H1 (cell line): ENCODE results near the gene TNFAIP2. TPM values are rescaled to one million over a fixed set of nuclear protein-coding genes. Genes with fewer than 3 reads are reported as not detected.

Source experiments
- CTCF ChIA-PET: fragments of 300-600 bp; sonication (Branson Sonifier 250); formaldehyde crosslinking; loops from one replicate; lab custom pipeline; 2021; ENCODE audit not compliant: partially characterized antibody; lab: Charles Lee
- POLR2A ChIA-PET: fragments of 300-600 bp; sonication (Branson Sonifier 250); formaldehyde crosslinking; loops from one replicate; lab custom pipeline; 2021; ENCODE audit warnings: inconsistent platforms; ENCODE audit not compliant: partially characterized antibody; lab: Charles Lee
- DNase-seq, 2 experiments: peaks; one replicate each; pipeline versions ENCODE4 v3.0.0 to v3.0.0-alpha.2; 2010 to 2022; ENCODE audit warnings: low spot score in 2 of 2, low read depth in 1 of 2, mixed read lengths in 1 of 2
- FAIRE-seq: peaks from 2 replicates; lab custom pipeline; 2011; peaks lifted over from hg19 to GRCh38; lab: Jason Lieb, UNC
- H2AFZ ChIP-seq: 2 replicates; pipeline ENCODE4 v1.8.1; 2012; ENCODE audit warnings: low read length, inconsistent platforms
- H2AK5ac ChIP-seq: 2 replicates; pipeline ENCODE4 v1.6.1; 2013; ENCODE audit warnings: low read depth, low read length
- H2BK120ac ChIP-seq: replicated peaks from 2 replicates; pipeline ENCODE3; 2013; ENCODE audit warnings: low read depth, low read length, inconsistent platforms
- H2BK12ac ChIP-seq: 2 replicates; pipeline ENCODE4 v1.6.1; 2013; ENCODE audit warnings: low read depth, low read length
- H2BK15ac ChIP-seq: 2 replicates; pipeline ENCODE4 v1.6.1; 2013; ENCODE audit warnings: low read length
- H2BK20ac ChIP-seq: 2 replicates; pipeline ENCODE4 v1.6.1; 2013; ENCODE audit warnings: low read length
- H2BK5ac ChIP-seq: 2 replicates; pipeline ENCODE4 v1.6.1; 2013; ENCODE audit warnings: low read depth, low read length
- H3K14ac ChIP-seq: 2 replicates; pipeline ENCODE4 v1.6.1; 2013; ENCODE audit warnings: inconsistent platforms; ENCODE audit not compliant: insufficient read length
- H3K18ac ChIP-seq: 2 replicates; pipeline ENCODE4 v1.6.1; 2013; ENCODE audit warnings: low read length; ENCODE audit errors: extremely low read depth
- H3K23ac ChIP-seq: 2 replicates; pipeline ENCODE4 v1.6.1; 2013; ENCODE audit warnings: inconsistent platforms; ENCODE audit not compliant: insufficient read length
- H3K23me2 ChIP-seq: 2 replicates; pipeline ENCODE4 v1.6.1; 2013; ENCODE audit warnings: low read depth, low read length
- H3K27ac ChIP-seq: 2 replicates; pipeline ENCODE4 v1.6.1; 2011; ENCODE audit warnings: low read depth, low read length, inconsistent platforms
- H3K27me3 ChIP-seq, 4 experiments: replicated peaks in 1 of 4; 1 replicate in 1 of 4; 2 replicates in 3 of 4; pipeline versions ENCODE4 v1.6.1 to v1.8.1; 2011 to 2013; ENCODE audit warnings: low read length in 3 of 4, mild to moderate bottlenecking in 3 of 4, inconsistent platforms in 2 of 4, mixed read lengths in 2 of 4, moderate library complexity in 1 of 4; ENCODE audit not compliant: control insufficient read depth in 3 of 4, insufficient read depth in 3 of 4; ENCODE audit errors: extremely low read depth in 1 of 4
- H3K36me3 ChIP-seq, 4 experiments: 2 replicates each; pipeline versions ENCODE4 v1.6.1 to v1.8.1; 2011 to 2013; ENCODE audit warnings: mild to moderate bottlenecking in 4 of 4, low read length in 3 of 4, moderate library complexity in 2 of 4, control low read depth in 1 of 4, inconsistent platforms in 1 of 4; ENCODE audit not compliant: insufficient read depth in 4 of 4, control insufficient read depth in 2 of 4
- H3K4ac ChIP-seq: replicated peaks from 2 replicates; pipeline ENCODE3; 2013; ENCODE audit warnings: low read length, low read depth, mixed read lengths, inconsistent platforms; ENCODE audit not compliant: insufficient read length
- H3K4me1 ChIP-seq, 4 experiments: replicated peaks in 1 of 4; 1 replicate in 1 of 4; 2 replicates in 3 of 4; pipeline versions ENCODE4 v1.6.1 to v1.8.1; 2011 to 2013; ENCODE audit warnings: low read length in 3 of 4, inconsistent platforms in 2 of 4, mixed read lengths in 1 of 4; ENCODE audit not compliant: insufficient read depth in 4 of 4, control insufficient read depth in 3 of 4
- H3K4me2 ChIP-seq, 2 experiments: 2 replicates each; pipeline versions ENCODE4 v1.6.1 to v1.8.1; 2011 to 2013; ENCODE audit warnings: low read depth in 2 of 2, low read length in 2 of 2, control low read depth in 1 of 2, inconsistent platforms in 1 of 2, mild to moderate bottlenecking in 1 of 2; ENCODE audit not compliant: insufficient read depth in 1 of 2
- H3K4me3 ChIP-seq, 4 experiments: fragments of 200-600, 300-600 bp in 1 of 4; sonication (generic), shearing (Covaris generic), sonication (Bioruptor Twin) in 1 of 4; 2 replicates each; pipeline versions ENCODE4 v1.5.1 to v1.8.1; 2011 to 2016; ENCODE audit warnings: low read length in 4 of 4, low read depth in 3 of 4, control low read depth in 2 of 4, inconsistent platforms in 2 of 4, mild to moderate bottlenecking in 2 of 4, mixed read lengths in 1 of 4, moderate library complexity in 1 of 4; ENCODE audit not compliant: insufficient read depth in 2 of 4; ENCODE audit errors: extremely low read depth in 1 of 4
- H3K56ac ChIP-seq: replicated peaks from 2 replicates; pipeline ENCODE3; 2013; ENCODE audit warnings: low read depth, mild to moderate bottlenecking, mixed read lengths, low read length, inconsistent platforms; ENCODE audit not compliant: insufficient read length
- H3K79me1 ChIP-seq: 2 replicates; pipeline ENCODE4 v1.6.1; 2013; ENCODE audit warnings: low read depth, low read length, control low read depth
- H3K79me2 ChIP-seq, 2 experiments: 2 replicates each; pipeline versions ENCODE4 v1.6.1 to v1.8.1; 2012 to 2013; ENCODE audit warnings: low read length in 2 of 2, mild to moderate bottlenecking in 2 of 2, inconsistent platforms in 1 of 2; ENCODE audit not compliant: insufficient read depth in 2 of 2, control insufficient read depth in 1 of 2
- H3K9ac ChIP-seq, 4 experiments: replicated peaks in 1 of 4; 1 replicate in 1 of 4; 2 replicates in 3 of 4; pipeline versions ENCODE4 v1.6.1 to v1.8.1; 2011 to 2013; ENCODE audit warnings: low read depth in 3 of 4, low read length in 3 of 4, control low read depth in 2 of 4, mild to moderate bottlenecking in 2 of 4, moderate library complexity in 2 of 4, inconsistent platforms in 1 of 4; ENCODE audit errors: extremely low read depth in 1 of 4
- H3K9me3 ChIP-seq, 2 experiments: 2 replicates each; pipeline versions ENCODE4 v1.6.1 to v1.8.1; 2012 to 2013; ENCODE audit warnings: mild to moderate bottlenecking in 2 of 2, moderate library complexity in 2 of 2, control low read depth in 1 of 2, inconsistent platforms in 1 of 2, low read depth in 1 of 2, low read length in 1 of 2, mixed read lengths in 1 of 2; ENCODE audit not compliant: insufficient read depth in 2 of 2
- H4K20me1 ChIP-seq, 2 experiments: replicated peaks in 1 of 2; 2 replicates each; pipeline versions ENCODE3 to v1.8.1; 2011 to 2013; ENCODE audit warnings: inconsistent platforms in 2 of 2, low read length in 2 of 2, mild to moderate bottlenecking in 1 of 2; ENCODE audit not compliant: insufficient read depth in 2 of 2, control insufficient read depth in 1 of 2
- H4K5ac ChIP-seq: 2 replicates; pipeline ENCODE4 v1.6.1; 2013; ENCODE audit warnings: low read length, low read depth, mixed read lengths, inconsistent platforms; ENCODE audit not compliant: insufficient read length
- H4K8ac ChIP-seq: 2 replicates; pipeline ENCODE4 v1.8.0; 2013; ENCODE audit warnings: mild to moderate bottlenecking, moderate library complexity, low read length, inconsistent platforms; ENCODE audit not compliant: insufficient read depth; ENCODE audit errors: extremely low read depth
- H4K91ac ChIP-seq: replicated peaks from 2 replicates; pipeline ENCODE3; 2013; ENCODE audit warnings: low read length, mixed read lengths, inconsistent platforms; ENCODE audit not compliant: insufficient read length
- EP300 ChIP-seq, 2 experiments: IDR thresholded peaks; 1 replicate in 1 of 2; 2 replicates in 1 of 2; pipeline ENCODE4 v1.6.1; 2011 to 2012; ENCODE audit warnings: low read depth in 2 of 2, low read length in 2 of 2, mild to moderate bottlenecking in 2 of 2, borderline replicate concordance in 1 of 2, inconsistent platforms in 1 of 2, moderate library complexity in 1 of 2
- EZH2 ChIP-seq: fragments of 200-600 bp; sonication (generic); IDR thresholded peaks from 2 replicates; pipeline ENCODE4 v1.7.1; 2012; ENCODE audit warnings: low read depth, mild to moderate bottlenecking, moderate library complexity, low read length, inconsistent platforms; ENCODE audit not compliant: severe bottlenecking
- GABPA ChIP-seq: IDR thresholded peaks from 2 replicates; pipeline ENCODE4 v1.6.1; 2011; ENCODE audit warnings: mild to moderate bottlenecking, low read length, moderate library complexity, borderline replicate concordance; ENCODE audit not compliant: insufficient read depth
- KDM5A ChIP-seq: fragments of 200-600 bp; IDR thresholded peaks from 2 replicates; pipeline ENCODE4 v1.7.1; 2012; ENCODE audit warnings: mild to moderate bottlenecking, low read length, inconsistent platforms, mixed read lengths
- MAFK ChIP-seq: IDR thresholded peaks from 2 replicates; pipeline ENCODE4 v1.6.1; 2012; ENCODE audit warnings: low read depth, mild to moderate bottlenecking, improper control_type of control experiment, low read length
- POLR2A ChIP-seq, 2 experiments: IDR thresholded peaks; 1 replicate in 1 of 2; 2 replicates in 1 of 2; pipeline ENCODE4 v1.6.1; 2011; ENCODE audit warnings: low read depth in 2 of 2, low read length in 2 of 2, mild to moderate bottlenecking in 2 of 2; ENCODE audit errors: control extremely low read depth in 1 of 2
- SAP30 ChIP-seq: fragments of 300-600 bp; sonication (generic); IDR thresholded peaks from 2 replicates; pipeline ENCODE4 v1.7.1; 2012; ENCODE audit warnings: low read length, moderate library complexity, mild to moderate bottlenecking, inconsistent platforms; ENCODE audit not compliant: insufficient read depth, insufficient replicate concordance
- SIN3A ChIP-seq, 2 experiments: IDR thresholded peaks in 1 of 2; conservative IDR thresholded peaks in 1 of 2; 2 replicates each; pipeline ENCODE4 v1.6.1; 2011 to 2012; ENCODE audit warnings: low read length in 2 of 2, improper control_type of control experiment in 1 of 2, low read depth in 1 of 2, mild to moderate bottlenecking in 1 of 2
- TAF1 ChIP-seq: IDR thresholded peaks from 2 replicates; pipeline ENCODE4 v1.6.1; 2011; ENCODE audit warnings: mild to moderate bottlenecking, low read depth, low read length
- TBP ChIP-seq: IDR thresholded peaks from 2 replicates; pipeline ENCODE4 v1.6.1; 2011; ENCODE audit warnings: low read depth, low read length, improper control_type of control experiment
- TEAD4 ChIP-seq: IDR thresholded peaks from 2 replicates; pipeline ENCODE4 v1.6.1; 2012; ENCODE audit warnings: low read depth, low read length, inconsistent platforms, mixed read lengths
- WGBS, 2 experiments: shearing (Covaris generic) in 1 of 2; methylation state at CpG; one replicate each; pipeline versions ENCODE4 v1.1.6 to v1.1.7; 2013 to 2015; ENCODE audit warnings: low lambda C conversion rate in 2 of 2, mixed read lengths in 2 of 2, inconsistent platforms in 1 of 2, low coverage in 1 of 2, missing lambda C conversion rate in 1 of 2; ENCODE audit not compliant: insufficient replicate concordance in 2 of 2, insufficient coverage in 1 of 2, insufficient read length in 1 of 2; ENCODE audit errors: extremely low coverage in 1 of 2, missing lambda C conversion rate in 1 of 2; 5-methylcytosine and 5-hydroxymethylcytosine counted together
- polyA plus RNA-seq, 7 experiments: library from polyadenylated mRNA; depleted of rRNA in 3 of 7; stranded (reverse) in 5 of 7; unstranded in 2 of 7; fragments of >200 nt in 5 of 7; fragments of 200-250 nt in 2 of 7; gene quantifications; 1 replicate in 5 of 7; 2 replicates in 1 of 7; 4 replicates in 1 of 7; pipeline versions ENCODE4 v1.2.1 to v1.2.3, GENCODE V29; 2011 to 2013; ENCODE audit warnings: missing spikeins in 2 of 7, mixed read lengths in 2 of 7
- total RNA-seq: library from RNA; stranded (reverse); fragmentation: NEBNext Ultra II Directional; extraction: Animal tissue kit (Norgen Biotek cat#: 25700); gene quantifications from 2 replicates; pipeline ENCODE4 v1.2.1, GENCODE V29; 2021
- TF ChIP-seq, protein P1 (sequence below): IDR thresholded peaks from 2 replicates; pipeline ENCODE4 v1.6.1; 2012; ENCODE audit warnings: inconsistent platforms

TNFAIP2 gene
- total and polyA plus RNA-seq, 2 of the 8 experiments (the other 6 are each of a cell fraction or from before 2014, with no cell fraction given), result 28.3 to 34.5 TPM

DNA sequence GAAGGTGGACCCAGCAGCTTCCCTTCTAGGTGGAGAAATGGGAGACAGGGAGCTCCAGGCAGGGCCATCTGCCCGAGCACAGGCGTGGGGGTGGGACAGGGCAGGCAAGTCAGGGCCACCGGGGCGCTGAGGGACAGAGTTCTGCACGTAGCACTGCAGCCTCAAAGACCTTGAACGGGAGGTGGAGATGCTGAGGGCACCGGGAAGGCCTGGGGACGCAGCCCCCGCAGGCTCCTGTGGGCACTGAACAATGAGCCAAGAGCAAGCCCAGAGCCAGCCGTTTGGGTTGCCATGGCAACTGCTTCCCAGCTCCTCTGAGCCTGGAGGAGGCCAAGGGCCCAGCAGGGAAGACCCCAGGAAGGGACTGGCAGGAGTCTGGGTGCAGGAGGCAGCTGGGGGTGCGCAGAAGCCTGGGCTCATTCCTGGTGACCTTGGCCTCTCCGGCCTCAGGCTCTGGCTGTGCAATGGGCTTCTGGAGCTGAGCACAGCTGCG, 35.9 kb upstream of the TNFAIP2 start:
- Histone ChIP-seq H3K27ac (no peak overlapping the region), H2BK12ac (0 out of 2 replicates have a peak overlapping the region, but pooled peaks have one; percentile 17), H4K20me1 (peaks cover 0 to 5% of the 10 kb centered on the region in 2 experiments), H4K91ac (no peak overlapping the region), H4K5ac (no peak overlapping the region), H3K27me3 (peaks cover 3 to 25% (median 21%) of the 10 kb centered on the region in 4 experiments), H3K23ac (no peak overlapping the region), H3K36me3 (no peaks in the 10 kb centered on the region), H3K79me2 (no peaks in the 10 kb centered on the region), H3K4me2 (no peak overlapping the region), H3K9ac (no peak overlapping the region), H3K56ac (no peak overlapping the region), H2BK15ac (no peak overlapping the region), H3K23me2 (peaks cover 12% of the 10 kb centered on the region; the same call in 1 of the 2 replicates), H2BK20ac (no peak overlapping the region), H3K4ac (no peak overlapping the region), H3K14ac (no peak overlapping the region), H3K4me3 (no peak overlapping the region), H2BK120ac (no peak overlapping the region), H4K8ac (no peak overlapping the region), H3K9me3 (no peaks in the 10 kb centered on the region), H2AK5ac (no peak overlapping the region), H3K79me1 (no peaks in the 10 kb centered on the region), H2BK5ac (no peak overlapping the region), H3K18ac (no peak overlapping the region), H2AFZ (no peak overlapping the region), H3K4me1 (peaks cover 2 to 13% (median 4%) of the 10 kb centered on the region in 4 experiments; a peak in 6 of 7 replicates)
- TF ChIP-seq MAFK (no peak), GABPA (no peak), POLR2A (IDR thresholded peaks at IDR 0.05; ENCODE audit: control extremely low read depth in 1 of 2, low read depth in 2 of 2, low read length in 2 of 2) (no peak), TEAD4 (no peak), EP300 (IDR thresholded peaks at IDR 0.05; ENCODE audit: borderline replicate concordance in 1 of 2, low read depth in 2 of 2, low read length in 2 of 2) (no peak), EZH2 (no peak), TAF1 (no peak), SIN3A (conservative IDR thresholded peaks at IDR 0.05 in 1 of 2, IDR thresholded peaks at IDR 0.05 in 1 of 2; ENCODE audit: low read depth in 1 of 2, low read length in 2 of 2) (no peak), TBP (no peak), SAP30 (no peak), KDM5A (no peak)
- TF ChIP-seq, protein P1, sequence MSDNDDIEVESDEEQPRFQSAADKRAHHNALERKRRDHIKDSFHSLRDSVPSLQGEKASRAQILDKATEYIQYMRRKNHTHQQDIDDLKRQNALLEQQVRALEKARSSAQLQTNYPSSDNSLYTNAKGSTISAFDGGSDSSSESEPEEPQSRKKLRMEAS, result no peak
- POLR2A ChIA-PET, result interaction anchor here (0.6 kb wide), 1 partner anchor 11 kb away, joined by 3 read pairs; no protein-coding TSS in a partner anchor
- 86% methylated on average over 13 of the region's 13 CpGs; no CpG with 5 or more reads in 1 of the 2 experiments for WGBS, 2 experiments
- no peak for FAIRE-seq
- CTCF ChIA-PET, result interaction anchor here (0.6 to 5.2 kb wide), 11 partner anchors 9 to 206 kb away, joined by 3 to 43 read pairs (median 5); no protein-coding TSS in a partner anchor
- no peak for DNase-seq
